Measurements from ENCODE around the gene TRIP11.
A peak's percentile ranks its signal among the peaks of the same experiment; 100 is the strongest.

Gene TRIP11

GRCh38 chr14:91953170-91953985, 86.5 kb downstream of the TRIP11 start:
- DNase-seq = no peak

- peak; percentile 55 for DNase-seq
Measured at GRCh38 chr14:91947475-91948184, 92.2 kb downstream of the TRIP11 start, which contains the start of gene FBLN5. Gene FBLN5, minus strand, starts transcription at chr14:91947694. Its CDS starts 465 bp downstream, at chr14:91947229.

DNA sequence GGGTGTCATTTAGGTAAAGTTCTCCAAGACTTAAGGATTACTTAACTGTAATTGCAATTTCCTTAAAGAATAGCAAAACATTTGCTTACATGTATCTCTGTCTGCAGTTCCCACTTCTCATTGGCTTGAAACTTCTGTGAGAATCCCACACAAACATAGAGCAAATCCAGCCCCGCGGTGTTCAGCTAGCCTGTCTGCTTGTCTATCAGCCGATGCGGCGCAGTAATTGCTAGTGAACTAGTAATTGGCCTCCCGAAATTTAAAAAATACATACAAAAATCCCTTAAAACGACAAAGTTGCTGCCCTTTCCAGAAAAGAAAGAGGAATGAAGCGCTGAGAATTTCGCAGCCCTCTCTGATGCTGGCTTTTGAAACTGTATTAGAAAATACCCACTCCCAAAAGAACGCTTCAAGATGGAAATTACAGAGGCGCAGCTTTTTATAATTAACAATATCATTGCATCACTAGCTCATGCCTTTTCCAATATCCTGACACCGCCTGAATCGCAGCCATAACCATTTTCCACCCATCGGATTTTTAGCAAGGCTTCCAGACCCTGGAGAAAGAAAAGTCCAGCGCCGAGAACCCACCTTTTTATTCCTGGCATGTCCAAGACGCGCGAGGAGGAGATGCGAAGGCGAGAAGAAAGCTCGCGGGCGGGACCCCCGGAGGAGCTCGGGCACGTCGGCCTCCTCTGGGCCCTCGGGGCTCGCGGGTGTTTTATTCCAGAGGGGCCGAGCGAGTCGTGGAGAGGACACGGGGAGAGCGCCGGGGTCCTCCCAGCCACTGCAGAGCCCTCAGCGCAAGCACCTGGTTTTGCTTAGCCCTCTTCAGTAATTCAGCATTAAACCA, 93.0 kb downstream of the TRIP11 start:
- peak; percentile 25 for DNase-seq

DNA sequence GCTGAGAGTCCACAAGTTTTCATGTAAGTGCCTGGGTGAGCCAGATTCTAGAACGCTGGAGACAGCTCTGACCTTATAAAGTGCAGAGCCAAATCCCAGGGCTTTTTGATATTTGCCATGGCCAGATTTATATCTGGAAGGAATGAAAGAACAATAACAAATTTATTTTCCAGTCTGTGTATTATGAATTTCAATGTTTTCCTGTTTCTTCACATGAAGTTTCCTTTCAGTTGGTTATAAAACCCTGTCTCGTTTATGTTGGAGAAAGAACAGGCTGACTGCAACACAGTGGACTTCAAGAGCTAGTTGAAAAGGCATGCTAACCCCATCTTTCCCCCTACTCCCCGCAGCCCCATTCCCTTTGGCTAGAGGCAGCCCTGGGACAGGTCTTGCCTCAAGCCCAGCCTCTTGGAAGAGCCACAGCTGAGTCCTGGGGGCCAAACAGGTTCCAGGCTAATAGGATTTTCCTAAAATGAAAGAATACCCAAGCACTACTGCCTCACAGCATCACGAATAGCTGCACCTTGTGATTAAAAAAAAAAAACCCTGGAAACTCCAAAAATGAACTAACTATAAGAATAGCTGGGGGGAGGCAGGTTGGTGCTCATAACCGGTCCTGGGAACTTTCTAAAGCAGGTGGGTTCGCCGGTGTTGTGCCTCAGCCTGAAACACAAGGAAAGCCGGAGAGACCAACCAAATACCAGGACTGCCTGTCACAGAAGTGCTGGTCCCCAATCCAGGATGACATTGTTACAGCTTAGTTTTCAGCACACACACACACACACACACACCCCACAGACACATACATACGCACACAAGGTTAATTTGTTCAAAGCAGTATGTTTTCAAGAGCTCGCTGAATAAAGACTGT, 93.9 kb downstream of the TRIP11 start:
- no peak for DNase-seq

GRCh38 chr14:91942946-91943345, 96.9 kb downstream of the TRIP11 start:
- DNase-seq = no peak

GRCh38 chr14:91942128-91942527, 97.7 kb downstream of the TRIP11 start:
- no peak for DNase-seq

GRCh38 chr14:91940209-91940608, 99.7 kb downstream of the TRIP11 start:
- DNase-seq = no peak

GRCh38 chr14:91935586-91935985, 104.3 kb downstream of the TRIP11 start:
- DNase-seq = no peak

GRCh38 chr14:91934554-91935285, 105.1 kb downstream of the TRIP11 start:
- no peak for DNase-seq

DNA sequence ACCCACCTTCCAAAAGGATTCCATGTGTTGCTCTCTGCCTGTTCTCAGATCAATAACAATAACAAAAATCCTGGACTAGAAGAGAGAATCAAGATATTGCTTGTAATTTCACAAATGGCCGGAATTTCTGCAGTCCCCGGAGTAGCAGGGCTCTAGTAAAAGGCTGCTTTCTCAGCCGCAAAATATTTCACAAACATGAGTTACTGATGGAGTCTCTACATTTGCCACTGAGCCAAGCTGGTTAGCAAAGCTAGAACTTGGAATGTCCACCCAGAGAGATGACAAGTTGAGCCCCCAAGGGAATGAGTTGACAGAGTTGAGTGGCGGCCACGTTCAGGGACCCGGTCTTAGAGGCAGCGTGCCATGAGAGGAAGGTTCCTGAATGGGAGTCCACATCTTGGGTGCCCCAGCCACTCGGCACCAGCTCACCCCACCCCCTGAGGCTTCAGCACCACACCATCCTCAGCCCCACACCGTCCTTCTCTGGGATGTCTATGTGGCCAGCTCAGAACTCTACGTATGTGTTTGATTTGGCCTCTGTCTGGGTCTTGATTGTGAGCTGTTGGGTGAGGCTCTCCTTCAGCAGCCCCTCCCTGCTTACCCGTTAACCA, 108.3 kb downstream of the TRIP11 start:
- DNase-seq = no peak

DNA sequence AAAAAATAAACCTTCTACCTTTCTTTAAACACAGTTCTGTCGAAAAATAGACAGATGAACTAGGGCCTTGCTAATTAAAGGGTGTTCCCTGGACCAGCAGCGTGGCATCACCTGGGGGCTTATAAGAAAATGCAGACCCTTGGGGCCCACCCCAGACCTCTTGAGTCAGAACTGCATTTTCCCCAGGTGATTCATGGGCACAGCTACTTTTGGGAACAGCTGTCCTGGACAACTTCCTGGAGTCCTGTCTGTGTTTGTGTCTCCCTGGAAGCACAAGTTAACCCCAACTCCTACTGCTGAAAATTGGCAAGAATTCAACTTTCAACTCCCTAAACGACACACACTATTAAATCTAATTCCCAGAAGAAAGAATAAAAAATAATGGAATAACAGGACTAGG, 110.2 kb downstream of the TRIP11 start:
- DNase-seq = no peak

- no peak for DNase-seq
Measured at GRCh38 chr14:91927800-91928199, 112.1 kb downstream of the TRIP11 start.

GRCh38 chr14:91927191-91927590, 112.7 kb downstream of the TRIP11 start:
- no peak for DNase-seq

DNA sequence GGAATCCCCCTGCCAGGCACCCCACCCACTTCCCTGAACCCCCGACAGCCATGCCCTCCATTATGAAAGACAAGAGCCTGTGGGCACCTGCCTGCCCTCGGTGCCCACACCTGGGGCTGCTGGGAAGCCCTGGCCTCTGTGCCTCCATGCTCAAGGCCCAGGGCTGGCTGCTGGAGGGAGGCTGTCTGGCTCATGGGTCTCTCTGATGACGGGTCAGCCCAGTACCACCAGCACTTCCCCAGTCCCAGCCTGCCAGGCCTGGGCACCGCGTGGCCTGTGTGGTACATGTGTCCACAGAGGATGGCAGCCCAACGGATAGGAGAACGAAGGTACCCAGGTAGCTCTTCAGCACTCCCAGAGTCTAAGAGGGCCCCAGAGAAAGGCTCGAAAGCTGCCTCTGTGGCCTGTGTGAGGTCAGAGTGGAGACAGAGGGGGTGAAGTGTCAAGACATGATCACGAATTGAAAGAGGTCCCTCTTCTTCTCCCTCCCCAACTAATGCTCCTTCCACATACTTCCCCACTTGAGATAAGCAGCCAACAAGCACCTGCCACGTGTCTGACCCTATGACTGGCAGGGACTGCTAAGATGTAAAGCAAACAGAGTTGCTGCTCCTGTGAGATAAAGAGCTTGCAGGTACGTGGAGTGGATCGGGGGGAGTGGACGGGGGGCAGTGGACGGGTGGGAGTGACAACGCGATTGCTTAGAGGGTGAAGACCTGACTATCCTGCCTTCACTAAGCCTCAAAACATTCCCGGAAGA, 113.5 kb downstream of the TRIP11 start:
- no peak for DNase-seq

- no peak for DNase-seq
Measured at GRCh38 chr14:91925727-91926121, 114.1 kb downstream of the TRIP11 start.

- DNase-seq = no peak
Measured at GRCh38 chr14:91925001-91925726, 114.7 kb downstream of the TRIP11 start.

- no peak for DNase-seq
Measured at GRCh38 chr14:91920526-91920925, 119.3 kb downstream of the TRIP11 start.

GRCh38 chr14:91919814-91920213, 120.0 kb downstream of the TRIP11 start:
- no peak for DNase-seq

- no peak for DNase-seq
Measured at GRCh38 chr14:91918186-91918883, 121.5 kb downstream of the TRIP11 start.

Measured in NCI-H2171 treated with DMSO at 0.1 percent for 48 hours (cell line).